AG08396 (cell line): Measurements from ENCODE around the gene CCT3.
"Not testable (repeated sequence)": the region's sequence is repeated elsewhere in the genome, so short reads cannot be mapped to it uniquely, and the experiment has no call there.

Source experiments
- DNase-seq: peaks from one replicate; pipeline ENCODE4 v3.0.0; 2012; ENCODE audit warnings: low spot score, mixed read lengths

CCT3 gene

GRCh38 chr1:156338180-156338976 is at the start of gene CCT3, which contains the start of gene TSACC:
Gene CCT3, minus strand, starts transcription at chr1:156338292. Its CDS starts 108 bp downstream, at chr1:156338184.
Gene TSACC, plus strand, starts transcription at chr1:156338526. Its CDS starts 1,232 bp downstream, at chr1:156339758.
- peak; percentile 99 for DNase-seq

DNA sequence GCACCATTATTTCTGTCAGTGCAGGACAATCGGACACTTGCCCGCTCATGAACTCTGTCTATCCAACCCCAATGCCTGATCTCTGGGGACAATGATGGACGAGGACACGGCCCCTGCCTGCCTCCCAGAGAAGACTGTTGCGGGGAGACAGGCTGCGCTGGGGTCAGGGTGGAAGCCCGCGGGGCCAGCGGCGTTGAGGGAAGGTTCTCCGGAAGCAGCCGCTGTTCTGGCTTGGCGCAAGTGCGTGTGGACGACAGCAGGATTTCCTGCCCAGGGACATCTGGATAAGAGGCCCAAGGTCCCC is 49.7 kb upstream of the CCT3 start:
- no peak for DNase-seq

DNA sequence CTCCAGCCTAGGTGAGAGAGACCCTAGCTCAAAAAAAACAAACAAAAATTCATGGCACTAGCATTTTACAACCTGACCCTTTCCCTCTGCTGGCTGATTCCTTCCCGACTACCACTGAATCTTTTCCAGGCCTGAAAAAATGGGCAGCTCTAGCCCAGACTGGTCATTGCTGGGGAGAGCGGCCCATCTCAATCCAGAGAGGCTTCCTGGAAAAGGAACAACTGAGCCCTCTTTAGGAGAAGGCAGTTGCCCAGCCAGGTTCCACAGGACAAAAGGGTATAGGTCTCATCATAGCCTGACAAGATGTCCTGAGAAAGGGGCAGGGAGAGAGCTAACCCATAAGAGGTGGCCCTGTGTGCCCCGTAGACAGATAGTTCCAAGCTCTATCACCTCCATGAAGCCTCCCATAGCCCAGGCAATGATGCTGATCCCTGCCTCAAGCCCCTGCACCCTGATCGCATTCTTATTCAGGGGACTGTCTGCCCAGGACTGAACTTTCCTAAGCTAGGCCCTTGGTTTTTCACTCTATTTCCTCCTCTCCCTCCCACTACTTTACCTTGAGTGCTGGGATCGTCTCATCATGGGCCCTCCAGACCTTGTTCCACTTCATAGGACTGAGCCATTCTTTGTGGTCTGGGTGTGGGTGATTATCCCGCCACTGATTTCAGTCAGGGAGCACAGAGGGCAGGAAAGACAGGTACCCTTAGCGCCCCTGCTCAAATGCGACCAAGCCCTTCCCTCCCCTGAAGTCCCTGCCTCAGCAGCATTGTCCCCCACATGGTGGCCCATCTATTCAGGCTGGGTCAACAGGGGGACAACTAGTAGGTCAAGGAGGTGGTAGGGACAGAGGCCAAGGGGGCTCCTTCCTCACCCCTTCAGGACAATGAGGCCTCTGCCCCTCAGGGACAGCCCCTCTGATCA is 49.1 kb upstream of the CCT3 start:
- DNase-seq, result no peak

DNA sequence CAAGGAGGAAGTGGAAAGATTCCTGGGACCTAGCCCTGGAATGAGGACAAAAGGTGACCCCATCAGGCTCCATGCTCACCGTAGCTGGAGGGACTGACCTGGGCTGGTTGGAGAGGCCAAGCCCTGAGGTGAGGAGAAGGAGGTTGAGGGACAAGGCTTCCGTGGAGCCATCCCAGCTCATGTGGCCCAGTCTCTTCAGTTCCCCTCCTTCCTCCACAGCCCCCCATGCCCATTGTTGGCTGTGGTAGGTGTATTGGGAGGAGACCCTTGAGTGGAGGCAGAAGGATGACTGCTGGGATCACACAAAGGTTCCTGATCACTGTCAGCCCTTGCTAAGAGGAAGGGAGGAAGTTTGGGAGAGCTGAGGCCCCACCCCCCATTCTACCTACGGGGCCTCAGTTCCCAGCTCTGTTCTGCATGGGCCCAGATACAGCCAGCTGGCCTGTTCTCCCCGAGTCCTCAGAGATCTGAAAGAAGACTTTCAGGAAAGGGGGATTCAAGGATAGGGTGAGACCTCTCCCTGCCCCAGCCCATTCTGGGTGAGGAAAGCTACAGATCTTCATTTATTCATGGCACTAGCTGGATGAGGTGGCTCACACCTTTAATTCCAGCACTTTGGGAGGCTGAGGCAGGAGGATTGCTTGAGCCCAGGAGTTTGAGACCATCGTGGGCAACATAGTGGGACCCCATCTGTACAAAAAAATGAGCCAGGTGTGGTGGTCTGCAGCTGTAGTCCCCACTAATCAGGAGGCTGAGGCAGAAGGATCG is 48.2 kb upstream of the CCT3 start:
- DNase-seq, result no peak

DNA sequence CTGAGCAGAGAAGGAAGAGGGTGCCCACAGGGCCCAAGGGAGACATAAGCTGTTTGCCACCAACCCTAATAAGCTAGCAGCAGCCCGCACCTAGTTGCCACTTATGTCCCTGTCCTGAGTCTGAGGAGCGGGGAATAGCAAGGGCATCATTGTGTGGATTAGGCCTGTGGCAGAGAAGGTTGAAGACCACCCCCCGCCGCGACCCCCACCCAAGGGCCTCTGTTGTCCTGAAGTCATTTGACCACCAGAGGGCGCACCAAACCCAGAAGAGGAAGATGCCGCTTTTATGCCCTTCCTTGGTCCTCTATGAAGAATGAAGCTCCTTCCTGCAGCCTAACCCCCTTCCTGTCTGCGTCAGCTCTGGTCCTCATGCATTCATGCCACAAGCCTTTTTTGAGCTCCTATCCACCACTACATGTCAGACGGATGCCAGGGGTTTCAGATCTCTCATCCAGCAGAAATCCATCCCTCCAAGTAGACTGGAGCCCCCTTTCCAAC is 47.5 kb upstream of the CCT3 start:
- peak; percentile 86 for DNase-seq

DNA sequence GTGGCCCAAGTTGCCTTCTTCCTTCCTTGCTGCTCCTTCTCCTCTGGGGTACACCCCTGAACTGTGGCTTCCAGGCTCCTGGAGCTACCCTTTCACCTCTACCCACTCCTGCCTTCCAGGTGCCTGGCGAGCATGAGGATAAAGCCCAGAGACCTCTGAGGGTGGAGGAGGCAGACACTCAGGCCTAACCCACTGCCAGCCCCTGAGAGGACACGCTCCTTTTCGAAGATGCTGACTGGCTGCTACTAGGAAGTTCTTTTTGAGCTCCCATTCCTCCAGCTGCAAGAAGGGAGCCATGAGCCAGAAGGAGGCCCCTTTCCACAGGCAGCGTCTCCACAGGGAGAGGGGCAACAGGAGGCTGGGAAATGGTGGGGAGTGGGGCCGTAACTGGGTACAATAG is 46.6 kb upstream of the CCT3 start:
- no peak for DNase-seq

DNA sequence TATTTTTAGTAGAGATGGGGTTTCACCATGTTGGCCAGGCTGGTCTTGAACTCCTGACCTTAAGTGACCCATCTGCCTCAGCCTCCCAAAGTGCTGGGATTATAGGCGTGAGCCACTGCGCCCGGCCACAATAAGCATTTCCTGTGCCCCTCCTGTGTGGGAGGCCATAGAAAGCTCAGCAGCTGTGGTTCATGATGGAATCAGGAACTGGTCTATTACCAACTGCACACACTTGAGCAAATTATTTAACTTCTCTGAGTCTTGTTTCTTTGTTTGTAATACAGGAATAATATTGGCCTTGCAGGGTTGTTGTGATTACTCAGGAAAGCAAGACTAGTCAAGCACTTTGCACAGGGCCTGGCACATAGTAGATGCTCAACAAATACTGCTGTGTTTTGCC is 45.9 kb upstream of the CCT3 start:
- DNase-seq, result no peak

DNA sequence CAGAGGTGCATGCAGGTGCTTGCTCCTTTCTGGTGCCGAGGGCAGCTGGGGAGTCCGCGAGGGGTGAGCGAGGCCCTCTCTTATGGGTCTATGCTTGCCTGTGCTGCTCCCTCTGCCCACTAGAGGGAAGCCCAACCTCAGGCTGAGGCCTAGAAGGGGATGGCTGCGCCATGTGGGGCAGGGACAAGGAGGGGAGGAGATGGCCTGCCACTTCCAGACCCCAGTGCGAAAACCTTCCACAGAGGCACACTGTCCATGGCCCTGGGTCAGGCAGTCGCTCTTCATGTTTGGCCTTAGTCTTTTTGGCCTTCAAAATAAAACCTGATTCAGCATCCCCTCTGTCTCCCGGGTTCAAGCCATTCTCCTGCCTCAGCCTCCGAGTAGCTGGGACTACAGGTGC is 44.9 kb upstream of the CCT3 start:
- DNase-seq, result peak; percentile 83

DNA sequence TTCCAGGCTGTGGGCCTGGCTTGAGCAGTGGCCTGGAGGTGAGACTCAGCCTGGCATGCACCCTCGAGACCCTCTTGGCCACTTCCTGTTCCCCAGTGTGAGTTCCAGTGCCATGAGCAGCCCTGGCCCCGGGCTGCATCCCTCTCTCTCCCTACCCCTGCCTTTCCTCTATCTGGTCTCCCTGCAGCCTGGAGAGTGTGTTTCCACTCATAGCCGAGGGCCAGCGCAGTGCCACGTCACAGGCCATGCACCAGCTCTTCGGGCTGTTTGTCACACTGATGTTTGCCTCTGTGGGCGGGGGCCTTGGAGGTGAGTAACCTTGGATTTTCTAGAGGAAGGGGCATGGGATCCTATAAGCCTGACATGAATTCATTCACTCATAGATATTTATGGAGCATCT is 44.5 kb upstream of the CCT3 start:
- DNase-seq, result no peak

DNA sequence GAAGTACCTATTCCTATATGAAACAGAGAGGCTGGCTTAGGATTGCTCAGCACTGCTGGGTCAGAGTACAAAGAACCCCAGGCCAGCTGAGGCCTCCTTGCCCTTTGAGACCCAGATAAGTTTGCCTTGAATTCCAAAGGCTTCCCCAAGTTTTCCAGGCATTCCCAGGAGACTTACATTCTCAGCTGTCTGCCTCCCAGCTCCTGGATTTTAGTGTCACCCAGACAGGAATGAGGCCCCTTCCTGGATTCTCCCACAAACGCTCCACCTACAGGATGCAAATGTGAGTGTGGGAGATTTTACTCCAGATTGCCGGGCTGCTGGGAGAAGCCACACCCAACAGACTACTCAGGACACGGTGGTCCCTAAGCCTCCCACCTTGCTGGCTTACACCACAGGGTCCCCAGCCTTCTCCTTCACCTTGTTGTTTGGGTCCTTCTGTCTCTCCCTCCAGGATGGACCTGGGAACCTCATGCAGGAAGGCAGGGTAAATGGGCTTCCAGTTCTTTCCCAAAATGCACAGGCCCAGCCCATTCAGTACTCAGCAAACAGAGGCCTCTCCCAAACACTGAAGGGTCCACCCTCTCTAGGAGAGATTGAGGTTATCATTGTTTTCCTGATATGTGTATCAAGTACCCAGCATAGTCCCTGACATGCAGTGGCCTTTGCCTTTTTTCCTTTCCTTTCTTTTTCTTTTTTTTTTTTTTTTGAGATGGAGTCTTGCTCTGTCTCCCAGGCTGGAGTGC is 41.5 kb upstream of the CCT3 start:
- DNase-seq, result no peak

GRCh38 chr1:156378557-156378956 is 40.5 kb upstream of the CCT3 start:
- no peak for DNase-seq

GRCh38 chr1:156376958-156377919 is 39.1 kb upstream of the CCT3 start:
- DNase-seq, result no peak

- no peak for DNase-seq
Measured at GRCh38 chr1:156376146-156376545, 38.1 kb upstream of the CCT3 start.

DNA sequence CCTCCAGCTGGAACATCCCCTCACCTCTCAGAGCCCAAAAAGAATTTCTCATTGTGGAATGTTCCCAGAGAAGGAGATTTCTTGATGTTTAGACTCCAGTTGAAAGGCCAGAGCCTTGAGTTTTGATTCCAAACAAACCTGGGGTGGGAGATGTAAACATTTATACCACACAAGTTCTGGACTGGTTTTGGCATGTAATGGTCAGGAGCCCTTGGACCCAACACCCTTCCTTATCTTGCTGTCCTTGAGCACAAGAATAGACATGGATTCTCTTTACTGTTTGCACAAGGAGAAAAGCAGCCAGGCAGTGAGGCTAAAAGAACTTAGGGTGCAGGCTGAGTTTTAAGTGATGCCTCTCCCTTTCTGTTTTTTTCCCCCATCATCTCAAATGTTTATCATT is 35.5 kb upstream of the CCT3 start:
- no peak for DNase-seq

DNA sequence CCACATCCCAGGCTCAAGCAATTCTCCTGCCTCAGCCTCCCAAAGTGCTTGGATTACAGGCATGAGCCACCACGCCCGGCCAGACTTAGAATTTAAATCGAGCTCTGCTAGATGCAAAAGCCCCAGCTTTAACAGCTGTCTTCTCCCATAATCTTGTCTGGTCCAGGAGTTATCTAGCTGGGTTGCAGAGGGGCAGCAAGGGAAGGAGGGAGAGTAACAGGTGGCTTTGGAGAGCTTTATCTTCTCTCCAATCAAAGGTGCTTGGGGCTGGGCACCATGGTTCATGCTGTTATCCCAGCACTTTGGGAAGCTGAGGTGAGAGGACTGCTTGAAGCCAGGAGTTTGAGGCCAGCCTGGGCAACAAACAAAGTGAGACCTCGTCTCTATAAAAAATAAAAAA is 34.8 kb upstream of the CCT3 start:
- no peak for DNase-seq

GRCh38 chr1:156372265-156372586 is 34.1 kb upstream of the CCT3 start:
- no peak for DNase-seq

DNA sequence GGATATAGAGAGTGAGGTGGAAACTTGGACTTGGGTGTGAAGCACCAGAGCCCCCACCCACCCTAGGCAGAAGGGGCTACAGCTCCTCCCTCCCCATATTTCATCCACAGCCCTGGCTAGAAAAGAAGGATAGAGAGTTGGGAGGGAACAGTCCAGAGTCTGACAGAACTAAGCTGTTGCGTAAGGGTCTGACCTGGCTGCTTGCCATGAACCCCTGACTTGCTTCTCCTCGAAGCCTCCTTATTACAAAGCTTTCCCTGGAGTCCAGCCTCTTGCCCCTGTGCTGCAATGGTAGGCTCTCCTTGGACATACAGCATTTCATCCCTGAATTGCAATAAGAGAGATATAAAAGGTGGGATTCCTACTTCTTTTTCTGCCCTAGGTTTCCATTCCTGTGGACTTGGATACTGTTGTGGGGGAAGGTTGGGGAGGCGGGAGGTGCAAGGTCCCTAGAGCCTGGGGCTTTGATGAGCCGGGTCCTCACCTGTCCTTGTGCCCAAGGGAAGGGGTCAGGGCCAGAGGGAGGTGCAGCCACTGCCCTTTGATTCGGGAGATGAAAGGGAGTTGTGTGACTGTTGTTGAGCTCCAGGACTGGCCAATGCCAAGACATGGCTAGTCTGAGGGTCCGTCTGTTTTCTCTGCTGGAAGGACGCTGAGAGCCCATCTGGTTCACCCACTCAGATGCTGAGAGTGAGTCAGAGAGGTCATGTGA is 33.6 kb upstream of the CCT3 start:
- DNase-seq, result no peak

DNA sequence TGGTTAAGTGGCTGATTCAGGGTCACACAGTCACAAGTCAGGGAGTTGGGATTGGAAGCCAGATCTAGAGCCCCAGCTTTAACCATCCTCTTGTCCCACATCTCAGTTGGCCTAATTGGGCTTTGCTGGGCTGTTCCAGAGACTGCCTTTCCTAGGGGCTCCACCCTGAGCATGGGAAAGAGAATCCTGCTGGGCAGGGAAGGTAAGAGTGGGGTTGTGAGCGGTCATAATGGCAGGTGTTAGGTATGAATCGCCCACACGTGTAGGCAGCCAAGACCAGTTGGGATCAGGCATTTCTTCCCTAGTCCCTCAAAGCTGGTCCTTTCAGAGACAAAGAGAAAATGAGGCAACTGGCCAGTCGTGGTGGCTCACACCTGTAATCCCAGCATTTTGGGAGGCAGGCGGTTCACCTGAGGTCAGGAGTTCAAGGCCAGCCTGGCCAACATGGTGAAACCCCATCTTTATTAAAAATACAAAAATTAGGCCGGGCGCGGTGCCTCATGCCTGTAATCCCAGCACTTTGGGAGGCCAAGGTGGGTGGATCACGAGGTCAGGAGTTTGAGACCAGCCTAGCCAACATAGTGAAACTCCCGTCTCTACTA is 31.7 kb upstream of the CCT3 start:
- not testable (repeated sequence) for DNase-seq

DNA sequence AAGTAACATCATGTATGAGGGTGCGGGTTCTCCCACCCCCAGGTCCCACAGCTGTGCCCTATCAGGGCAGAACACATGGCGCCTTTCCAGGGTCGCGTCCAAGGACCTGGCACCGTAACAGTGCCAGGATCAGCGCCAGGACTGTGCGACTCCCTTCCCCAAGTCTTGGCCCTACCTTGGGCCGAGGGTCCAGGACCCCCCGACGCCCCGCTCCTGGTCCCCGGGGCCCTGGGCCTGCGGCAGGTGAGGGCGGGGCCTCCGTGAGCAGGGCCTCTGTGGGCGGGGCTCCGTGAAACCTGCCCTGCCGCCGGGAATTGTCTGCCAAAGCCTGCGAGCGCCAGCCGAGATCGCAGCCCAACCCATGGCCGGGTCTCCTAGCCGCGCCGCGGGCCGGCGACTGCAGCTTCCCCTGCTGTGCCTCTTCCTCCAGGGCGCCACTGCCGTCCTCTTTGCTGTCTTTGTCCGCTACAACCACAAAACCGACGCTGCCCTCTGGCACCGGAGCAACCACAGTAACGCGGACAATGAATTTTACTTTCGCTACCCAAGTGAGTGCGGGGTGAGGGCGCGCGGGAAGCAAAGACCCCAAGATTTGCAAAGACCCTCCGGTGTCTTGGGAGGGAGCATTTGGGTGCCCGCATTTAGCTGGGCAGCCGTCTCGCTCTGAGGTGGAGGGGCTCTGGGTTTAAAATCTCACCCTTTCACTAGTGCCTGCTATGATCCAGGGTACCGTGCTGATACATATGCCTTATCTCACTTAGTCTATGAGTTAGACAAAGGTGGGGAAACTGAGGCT is 31.0 kb upstream of the CCT3 start, which contains the start of gene RHBG:
TSS of gene RHBG (plus strand) at position 323 of the 796 bp plus-strand sequence. CDS start at position 362, 39 bp downstream.
- no peak for DNase-seq
